IMR-90 (cell line): Measurements from ENCODE around the gene DAND5. TPM values are rescaled to one million over a fixed set of nuclear protein-coding genes. Genes with fewer than 3 reads are reported as not detected.
A peak's percentile ranks its signal among the peaks of the same experiment; 100 is the strongest.

Experiments
- ATAC-seq: fragments of 200-7000 bp; cut with Tn5 transposase; 2 replicates; pipeline ENCODE4 v1.9.1; 2020; ENCODE audit warnings: low read depth, mild to moderate bottlenecking, moderate library complexity
- BruUV-seq: library from RNA; stranded (reverse); fragments of 400-500 nt; replicated peaks from 2 replicates; lab custom pipeline; 2021; lab: Mats Ljungman, UMichigan
- CTCF ChIA-PET: fragments of 300-600 bp; formaldehyde crosslinking; extraction: SDS; loops from one replicate; lab custom pipeline; 2021; ENCODE audit warnings: antibody characterized with exemption; lab: Yijun Ruan, JAX
- POLR2A ChIA-PET: fragments of 300-600 bp; sonication (Branson Sonifier 250); formaldehyde crosslinking; loops from one replicate; lab custom pipeline; 2022; ENCODE audit warnings: antibody characterized with exemption; ENCODE audit not compliant: unreplicated experiment; lab: Charles Lee
- DNase-seq: peaks from one replicate; pipeline ENCODE4 v3.0.0; 2013
- H2AFZ ChIP-seq: replicated peaks from 2 replicates; pipeline ENCODE3; 2013; ENCODE audit warnings: low read length, mild to moderate bottlenecking; ENCODE audit not compliant: poor library complexity
- H2AK5ac ChIP-seq: 2 replicates; pipeline ENCODE4 v1.6.1; 2013; ENCODE audit warnings: low read depth, low read length, inconsistent platforms
- H2AK9ac ChIP-seq: replicated peaks from 2 replicates; pipeline ENCODE3; 2013; ENCODE audit warnings: mild to moderate bottlenecking, low read depth, low read length, moderate library complexity; ENCODE audit not compliant: poor library complexity
- H2BK120ac ChIP-seq: 2 replicates; pipeline ENCODE4 v1.6.1; 2013; ENCODE audit warnings: low read depth, low read length, inconsistent platforms
- H2BK15ac ChIP-seq: 3 replicates; pipeline ENCODE4 v1.6.1; 2013; ENCODE audit warnings: low read depth, low read length, inconsistent platforms
- H2BK20ac ChIP-seq: 2 replicates; pipeline ENCODE4 v1.6.1; 2013; ENCODE audit warnings: low read depth, mild to moderate bottlenecking, inconsistent platforms, low read length, moderate library complexity
- H2BK5ac ChIP-seq: 2 replicates; pipeline ENCODE4 v1.6.1; 2013; ENCODE audit warnings: mild to moderate bottlenecking, low read depth, low read length, inconsistent platforms; ENCODE audit not compliant: poor library complexity, severe bottlenecking
- H3K14ac ChIP-seq: replicated peaks from 2 replicates; pipeline ENCODE4 v1.6.1; 2013; ENCODE audit warnings: low read depth, low read length, inconsistent platforms
- H3K18ac ChIP-seq: 2 replicates; pipeline ENCODE4 v1.6.1; 2013; ENCODE audit warnings: low read depth, low read length, control low read depth
- H3K23ac ChIP-seq: 2 replicates; pipeline ENCODE4 v1.6.1; 2013; ENCODE audit warnings: low read depth, low read length, inconsistent platforms
- H3K27ac ChIP-seq: 2 replicates; pipeline ENCODE4 v1.5.1; 2013; ENCODE audit warnings: mild to moderate bottlenecking, control low read depth, low read length; ENCODE audit not compliant: insufficient read depth
- H3K27me3 ChIP-seq: 2 replicates; pipeline ENCODE4 v1.6.1; 2013; ENCODE audit warnings: low read length; ENCODE audit not compliant: control insufficient read depth, insufficient read depth
- H3K36me3 ChIP-seq: 2 replicates; pipeline ENCODE4 v1.6.1; 2013; ENCODE audit warnings: low read length, mixed read lengths; ENCODE audit not compliant: control insufficient read depth, insufficient read depth
- H3K4ac ChIP-seq: 2 replicates; pipeline ENCODE4 v1.6.1; 2013; ENCODE audit warnings: low read depth, low read length, inconsistent platforms
- H3K4me1 ChIP-seq: 2 replicates; pipeline ENCODE4 v1.6.1; 2013; ENCODE audit warnings: low read length, mixed read lengths; ENCODE audit not compliant: control insufficient read depth, insufficient read depth
- H3K4me2 ChIP-seq: 2 replicates; pipeline ENCODE4 v1.6.1; 2013; ENCODE audit warnings: low read depth, mild to moderate bottlenecking, control low read depth, low read length, moderate library complexity
- H3K4me3 ChIP-seq: 2 replicates; pipeline ENCODE4 v1.5.1; 2013; ENCODE audit warnings: low read depth, mild to moderate bottlenecking, control low read depth, low read length, moderate library complexity; ENCODE audit not compliant: insufficient read depth
- H3K56ac ChIP-seq: 2 replicates; pipeline ENCODE4 v1.6.1; 2013; ENCODE audit warnings: low read length, inconsistent platforms; ENCODE audit not compliant: insufficient read depth; ENCODE audit errors: extremely low read depth
- H3K79me1 ChIP-seq, 2 experiments: 2 replicates each; pipeline ENCODE4 v1.6.1; 2013; ENCODE audit warnings: low read length in 2 of 2, inconsistent platforms in 1 of 2, low read depth in 1 of 2
- H3K9ac ChIP-seq: 2 replicates; pipeline ENCODE4 v1.6.1; 2013; ENCODE audit warnings: low read depth, low read length, control low read depth
- H3K9me1 ChIP-seq: 2 replicates; pipeline ENCODE4 v1.6.1; 2013; ENCODE audit warnings: low read length, inconsistent platforms; ENCODE audit not compliant: insufficient read depth
- H3K9me3 ChIP-seq: 2 replicates; pipeline ENCODE4 v1.6.1; 2013; ENCODE audit warnings: low read length; ENCODE audit not compliant: control insufficient read depth, insufficient read depth
- H4K20me1 ChIP-seq: 2 replicates; pipeline ENCODE4 v1.6.1; 2013; ENCODE audit warnings: low read length, inconsistent platforms; ENCODE audit not compliant: insufficient read depth
- H4K5ac ChIP-seq: 2 replicates; pipeline ENCODE4 v1.6.1; 2013; ENCODE audit warnings: mild to moderate bottlenecking, low read depth, low read length, control low read depth
- H4K8ac ChIP-seq, 2 experiments: 2 replicates each; pipeline ENCODE4 v1.6.1; 2013; ENCODE audit warnings: low read depth in 2 of 2, low read length in 2 of 2, control low read depth in 1 of 2, inconsistent platforms in 1 of 2
- H4K91ac ChIP-seq: 2 replicates; pipeline ENCODE4 v1.6.1; 2013; ENCODE audit warnings: low read depth, low read length, inconsistent platforms; ENCODE audit not compliant: insufficient read depth
- BHLHE40 ChIP-seq: fragments of 150-350 bp; IDR thresholded peaks from 2 replicates; pipeline ENCODE4 v1.6.1; 2016; ENCODE audit warnings: mild to moderate bottlenecking, low read depth, low read length
- CEBPB ChIP-seq: IDR thresholded peaks from 2 replicates; pipeline ENCODE4 v1.6.1; 2012; ENCODE audit warnings: low read depth, low read length, improper control_type of control experiment
- CHD1 ChIP-seq: IDR thresholded peaks from 2 replicates; pipeline ENCODE4 v1.6.1; 2012; ENCODE audit warnings: low read depth, low read length, improper control_type of control experiment
- ELK1 ChIP-seq: fragments of 150-350 bp; IDR thresholded peaks from 2 replicates; pipeline ENCODE4 v1.6.1; 2016; ENCODE audit warnings: low read depth, mild to moderate bottlenecking, low read length, moderate library complexity, borderline replicate concordance
- MAFK ChIP-seq: IDR thresholded peaks from 2 replicates; pipeline ENCODE4 v1.6.1; 2012; ENCODE audit warnings: low read depth, low read length, improper control_type of control experiment
- MAZ ChIP-seq: IDR thresholded peaks from 2 replicates; pipeline ENCODE4 v1.6.1; 2012; ENCODE audit warnings: low read depth, mild to moderate bottlenecking, low read length, improper control_type of control experiment, moderate library complexity, borderline replicate concordance
- MXI1 ChIP-seq: IDR thresholded peaks from 2 replicates; pipeline ENCODE4 v1.6.1; 2012; ENCODE audit warnings: low read depth, mild to moderate bottlenecking, low read length, moderate library complexity, borderline replicate concordance
- NFE2L2 ChIP-seq: fragments of 150-350 bp; IDR thresholded peaks from 2 replicates; pipeline ENCODE4 v1.6.1; 2016; ENCODE audit warnings: low read depth, mild to moderate bottlenecking, low read length
- POLR2A ChIP-seq: IDR thresholded peaks from 2 replicates; pipeline ENCODE4 v1.6.1; 2012; ENCODE audit warnings: mild to moderate bottlenecking, low read depth, low read length
- RAD21 ChIP-seq: IDR thresholded peaks from 2 replicates; pipeline ENCODE4 v1.6.1; 2012; ENCODE audit warnings: low read length, improper control_type of control experiment
- RCOR1 ChIP-seq: IDR thresholded peaks from 2 replicates; pipeline ENCODE4 v1.6.1; 2012; ENCODE audit warnings: mild to moderate bottlenecking, low read length, improper control_type of control experiment; ENCODE audit not compliant: insufficient replicate concordance
- RFX5 ChIP-seq: IDR thresholded peaks from 2 replicates; pipeline ENCODE4 v1.8.0; 2012; ENCODE audit warnings: low read depth, mild to moderate bottlenecking, low read length, moderate library complexity
- SMC3 ChIP-seq: fragments of 150-350 bp; IDR thresholded peaks from 2 replicates; pipeline ENCODE4 v1.6.1; 2016; ENCODE audit warnings: low read depth, mild to moderate bottlenecking, antibody characterized with exemption, low read length, moderate library complexity
- WGBS, 2 experiments: methylation state at CpG; one replicate each; pipeline versions ENCODE4 v1.1.5 to v1.1.7; 2013; ENCODE audit warnings: missing lambda C conversion rate in 2 of 2; ENCODE audit not compliant: insufficient read length in 1 of 2; ENCODE audit errors: extremely low coverage in 2 of 2; 5-methylcytosine and 5-hydroxymethylcytosine counted together
- dilution Hi-C: fragments of 300-500 bp; cut with HindIII; formaldehyde crosslinking; loops from one replicate; pipeline ENCODE4 v1.14.3; 2018; ENCODE audit warnings: low sequenced_read_pairs; ENCODE audit not compliant: unreplicated experiment
- in situ Hi-C: fragments of 300-500 bp; cut with MboI; formaldehyde crosslinking; loops from 3 replicates; pipeline ENCODE4 v1.14.3; 2019; ENCODE audit warnings: low sequenced_read_pairs, inconsistent platforms, mixed read lengths
- intact Hi-C: fragments of 100-400 bp; cut with micrococcal nuclease; formaldehyde crosslinking; loops from 2 replicates; pipeline ENCODE4 v1.10.0; 2022
- polyA plus RNA-seq, 3 experiments: library from polyadenylated mRNA; depleted of rRNA; stranded (reverse); fragments of >200 nt; gene quantifications; 2 replicates each; pipeline ENCODE4 v1.2.3, GENCODE V29; 2012; ENCODE audit warnings: low replicate concordance in 1 of 3
- total RNA-seq: library from RNA; depleted of rRNA; stranded (reverse); fragments of >200 nt; gene quantifications from 2 replicates; pipeline ENCODE4 v1.2.3, GENCODE V29; 2012
- TF ChIP-seq, protein P1 (sequence below): conservative IDR thresholded peaks from 2 replicates; pipeline ENCODE4 v1.5.1; 2012; ENCODE audit warnings: mild to moderate bottlenecking, low read depth, low read length, improper control_type of control experiment
- TF ChIP-seq, protein P2 (sequence below): fragments of 150-350 bp; IDR thresholded peaks from 2 replicates; pipeline ENCODE4 v1.6.1; 2017; ENCODE audit warnings: mild to moderate bottlenecking, antibody characterized with exemption, low read length, low read depth

Gene DAND5
- total and polyA plus RNA-seq, 2 of the 4 experiments (the other 2 are of a cell fraction), result 0.03 TPM; not detected in 1

DNA sequence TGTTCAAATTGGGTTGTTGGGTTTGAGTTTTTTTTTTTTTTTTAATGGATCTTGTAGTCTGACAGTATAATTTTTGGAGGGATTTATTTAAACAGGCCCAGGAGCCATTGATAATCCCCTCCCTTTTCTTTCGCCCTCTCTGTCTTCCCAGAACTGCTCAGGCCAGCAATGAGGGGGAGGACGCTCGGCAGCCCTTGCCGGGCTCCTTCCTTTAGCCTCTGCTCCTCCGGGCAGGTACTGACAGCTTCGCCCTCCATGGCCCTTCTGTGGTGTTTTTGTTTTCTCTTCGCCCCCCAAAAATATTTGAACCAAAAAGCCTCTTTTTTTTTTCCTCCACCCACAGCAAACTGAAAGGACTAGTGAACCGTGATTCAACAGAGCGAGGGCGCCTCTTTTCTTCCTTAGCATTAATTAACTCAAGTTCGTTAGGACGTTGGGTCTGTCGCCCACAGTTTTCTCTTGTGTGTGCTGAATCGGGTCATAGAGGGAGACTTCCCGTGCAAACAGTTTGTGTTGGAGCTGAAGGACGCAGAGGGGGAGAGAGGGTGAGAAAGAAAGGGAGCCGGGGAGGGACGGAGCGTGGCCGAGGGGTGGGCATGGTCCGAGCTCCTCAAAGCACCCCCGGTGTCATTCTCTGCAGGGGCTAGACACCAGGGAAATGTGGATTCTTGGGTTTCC lies 47.4 kb downstream of the DAND5 start:
- H4K20me1 ChIP-seq, result peaks cover 9% of the 10 kb centered on the region; the same call in 1 of the 2 replicates
- peak overlapping the region; percentile 41 for H3K27ac ChIP-seq
- H3K27me3 ChIP-seq, result no peaks in the 10 kb centered on the region
- H3K36me3 ChIP-seq, result no peaks in the 10 kb centered on the region
- no peak overlapping the region for H3K14ac ChIP-seq
- H2BK120ac ChIP-seq, result no peak overlapping the region
- H3K4me1 ChIP-seq, result peaks cover 46% of the 10 kb centered on the region
- no peak for DNase-seq
- H4K8ac ChIP-seq, result peak overlapping the region in 1 of 2 experiments; percentile 15; a peak in 2 of 4 replicates
- H2AFZ ChIP-seq, result no peak overlapping the region
- H2BK5ac ChIP-seq, result no peak overlapping the region
- peaks cover 37 to 86% of the 10 kb centered on the region in 2 experiments for H3K79me1 ChIP-seq
- H4K5ac ChIP-seq, result peak overlapping the region; percentile 26; the same call in 1 of the 2 replicates
- H3K4ac ChIP-seq, result peak overlapping the region; percentile 44
- no peak overlapping the region for H3K4me3 ChIP-seq
- dilution Hi-C loops, result no loop called here
- intact Hi-C loops, result no loop called here
- peak overlapping the region; percentile 29; the same call in 1 of the 2 replicates for H3K23ac ChIP-seq
- no peak overlapping the region for H2BK20ac ChIP-seq
- WGBS, 2 experiments, result 33% methylated on average over 4 of the region's 22 CpGs; no CpG with 5 or more reads in 1 of the 2 experiments
- in situ Hi-C loops, result no loop called here
- no TSS peak for BruUV-seq
- no peak overlapping the region for H4K91ac ChIP-seq
- ATAC-seq, result no peak
- ChIA-PET POLR2A (no interaction called here), CTCF (interaction anchor here (1.7 kb wide), 1 partner anchor 39 kb away, joined by 4 read pairs; no protein-coding TSS in a partner anchor)
- H3K18ac ChIP-seq, result no peak overlapping the region; the same call in 1 of the 2 replicates
- no peak overlapping the region for H2AK9ac ChIP-seq
- H3K56ac ChIP-seq, result no peak overlapping the region
- peak overlapping the region; percentile 68 for H3K9ac ChIP-seq
- TF ChIP-seq RFX5 (no peak), MAZ (no peak), MAFK (no peak), RAD21 (no peak), BHLHE40 (no peak), SMC3 (no peak), CEBPB (no peak), CHD1 (no peak), MXI1 (no peak), NFE2L2 (no peak), POLR2A (no peak), RCOR1 (no peak), ELK1 (no peak)
- TF ChIP-seq, protein P1, sequence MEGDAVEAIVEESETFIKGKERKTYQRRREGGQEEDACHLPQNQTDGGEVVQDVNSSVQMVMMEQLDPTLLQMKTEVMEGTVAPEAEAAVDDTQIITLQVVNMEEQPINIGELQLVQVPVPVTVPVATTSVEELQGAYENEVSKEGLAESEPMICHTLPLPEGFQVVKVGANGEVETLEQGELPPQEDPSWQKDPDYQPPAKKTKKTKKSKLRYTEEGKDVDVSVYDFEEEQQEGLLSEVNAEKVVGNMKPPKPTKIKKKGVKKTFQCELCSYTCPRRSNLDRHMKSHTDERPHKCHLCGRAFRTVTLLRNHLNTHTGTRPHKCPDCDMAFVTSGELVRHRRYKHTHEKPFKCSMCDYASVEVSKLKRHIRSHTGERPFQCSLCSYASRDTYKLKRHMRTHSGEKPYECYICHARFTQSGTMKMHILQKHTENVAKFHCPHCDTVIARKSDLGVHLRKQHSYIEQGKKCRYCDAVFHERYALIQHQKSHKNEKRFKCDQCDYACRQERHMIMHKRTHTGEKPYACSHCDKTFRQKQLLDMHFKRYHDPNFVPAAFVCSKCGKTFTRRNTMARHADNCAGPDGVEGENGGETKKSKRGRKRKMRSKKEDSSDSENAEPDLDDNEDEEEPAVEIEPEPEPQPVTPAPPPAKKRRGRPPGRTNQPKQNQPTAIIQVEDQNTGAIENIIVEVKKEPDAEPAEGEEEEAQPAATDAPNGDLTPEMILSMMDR, result no peak
- TF ChIP-seq, protein P2, sequence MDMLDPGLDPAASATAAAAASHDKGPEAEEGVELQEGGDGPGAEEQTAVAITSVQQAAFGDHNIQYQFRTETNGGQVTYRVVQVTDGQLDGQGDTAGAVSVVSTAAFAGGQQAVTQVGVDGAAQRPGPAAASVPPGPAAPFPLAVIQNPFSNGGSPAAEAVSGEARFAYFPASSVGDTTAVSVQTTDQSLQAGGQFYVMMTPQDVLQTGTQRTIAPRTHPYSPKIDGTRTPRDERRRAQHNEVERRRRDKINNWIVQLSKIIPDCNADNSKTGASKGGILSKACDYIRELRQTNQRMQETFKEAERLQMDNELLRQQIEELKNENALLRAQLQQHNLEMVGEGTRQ, result no peak
- peak overlapping the region; percentile 61 for H3K4me2 ChIP-seq
- H3K9me3 ChIP-seq, result no peaks in the 10 kb centered on the region
- H3K9me1 ChIP-seq, result peaks cover 15% of the 10 kb centered on the region; the same call in 1 of the 2 replicates
- H2BK15ac ChIP-seq, result no peak overlapping the region
- 0 out of 2 replicates have a peak overlapping the region, but pooled peaks have one; percentile 43 for H2AK5ac ChIP-seq
